GM23338 (cell line): ENCODE results near the gene RPH3AL.

Experiments
- CREB1 ChIP-seq: fragments of 250-450 bp; sonication (Bioruptor Pico); IDR thresholded peaks from 2 replicates; pipeline ENCODE4 v1.5.0; 2020; ENCODE audit warnings: low read depth, mild to moderate bottlenecking, moderate library complexity
- CTCF ChIP-seq, 2 experiments: fragments of 200-600 bp in 1 of 2; sonication (generic) in 1 of 2; conservative IDR thresholded peaks; 2 replicates each; pipeline versions ENCODE4 v1.5.1 to v1.6.1; 2016 to 2017; ENCODE audit warnings: antibody characterized with exemption in 2 of 2, low read depth in 2 of 2, mild to moderate bottlenecking in 2 of 2, moderate library complexity in 1 of 2
- EZH2phosphoT487 ChIP-seq: fragments of 200-600 bp; sonication (generic); IDR thresholded peaks from one replicate; pipeline ENCODE4 v1.8.1; 2018; ENCODE audit warnings: antibody characterized with exemption; ENCODE audit not compliant: unreplicated experiment
- POLR2AphosphoS5 ChIP-seq: IDR thresholded peaks from 2 replicates; pipeline ENCODE4 v1.6.1; 2016; ENCODE audit warnings: antibody characterized with exemption, low read depth
- TF ChIP-seq, protein P1 (sequence below): IDR thresholded peaks from one replicate; pipeline ENCODE4 v1.6.1; 2018; ENCODE audit warnings: antibody characterized with exemption; ENCODE audit not compliant: unreplicated experiment

DNA sequence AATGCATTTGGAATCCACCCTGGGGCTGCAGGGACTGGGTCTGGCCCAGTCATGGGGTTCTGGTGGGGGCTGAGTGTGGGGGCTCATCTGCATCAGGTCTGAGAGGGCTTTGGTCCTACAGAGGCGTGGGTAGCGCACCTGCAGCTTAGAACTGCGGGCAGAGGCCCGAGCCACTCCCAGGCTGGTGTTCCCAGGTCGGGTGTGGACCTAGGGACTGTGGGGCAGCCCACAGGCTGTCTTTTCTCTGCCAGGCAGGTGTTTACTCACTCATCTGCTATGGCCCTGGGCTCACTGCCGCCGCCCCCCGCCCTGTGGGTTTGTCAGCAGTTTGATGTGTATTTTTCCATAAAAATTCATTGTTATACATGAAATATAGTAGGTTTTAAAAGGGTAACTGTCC, 144.2 kb downstream of the RPH3AL start:
- TF ChIP-seq EZH2phosphoT487 (no peak), CREB1 (CRISPR knock-in tag) (no peak), CTCF (conservative IDR thresholded peaks at IDR 0.05; ENCODE audit: low read depth in 2 of 2) (no peak), POLR2AphosphoS5 (no peak)
- TF ChIP-seq, protein P1, sequence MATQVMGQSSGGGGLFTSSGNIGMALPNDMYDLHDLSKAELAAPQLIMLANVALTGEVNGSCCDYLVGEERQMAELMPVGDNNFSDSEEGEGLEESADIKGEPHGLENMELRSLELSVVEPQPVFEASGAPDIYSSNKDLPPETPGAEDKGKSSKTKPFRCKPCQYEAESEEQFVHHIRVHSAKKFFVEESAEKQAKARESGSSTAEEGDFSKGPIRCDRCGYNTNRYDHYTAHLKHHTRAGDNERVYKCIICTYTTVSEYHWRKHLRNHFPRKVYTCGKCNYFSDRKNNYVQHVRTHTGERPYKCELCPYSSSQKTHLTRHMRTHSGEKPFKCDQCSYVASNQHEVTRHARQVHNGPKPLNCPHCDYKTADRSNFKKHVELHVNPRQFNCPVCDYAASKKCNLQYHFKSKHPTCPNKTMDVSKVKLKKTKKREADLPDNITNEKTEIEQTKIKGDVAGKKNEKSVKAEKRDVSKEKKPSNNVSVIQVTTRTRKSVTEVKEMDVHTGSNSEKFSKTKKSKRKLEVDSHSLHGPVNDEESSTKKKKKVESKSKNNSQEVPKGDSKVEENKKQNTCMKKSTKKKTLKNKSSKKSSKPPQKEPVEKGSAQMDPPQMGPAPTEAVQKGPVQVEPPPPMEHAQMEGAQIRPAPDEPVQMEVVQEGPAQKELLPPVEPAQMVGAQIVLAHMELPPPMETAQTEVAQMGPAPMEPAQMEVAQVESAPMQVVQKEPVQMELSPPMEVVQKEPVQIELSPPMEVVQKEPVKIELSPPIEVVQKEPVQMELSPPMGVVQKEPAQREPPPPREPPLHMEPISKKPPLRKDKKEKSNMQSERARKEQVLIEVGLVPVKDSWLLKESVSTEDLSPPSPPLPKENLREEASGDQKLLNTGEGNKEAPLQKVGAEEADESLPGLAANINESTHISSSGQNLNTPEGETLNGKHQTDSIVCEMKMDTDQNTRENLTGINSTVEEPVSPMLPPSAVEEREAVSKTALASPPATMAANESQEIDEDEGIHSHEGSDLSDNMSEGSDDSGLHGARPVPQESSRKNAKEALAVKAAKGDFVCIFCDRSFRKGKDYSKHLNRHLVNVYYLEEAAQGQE = no peak
